HepG2 (cell line): Measurements from ENCODE around the gene DICER1. TPM values are rescaled to one million over a fixed set of nuclear protein-coding genes. Genes with fewer than 3 reads are reported as not detected.

Experiments
- ATAC-seq: fragments of 200-7000 bp; cut with Tn5 transposase; 3 replicates; pipeline ENCODE4 v1.9.1; 2020; ENCODE audit warnings: mild to moderate bottlenecking, moderate library complexity
- BruUV-seq: library from RNA; stranded (reverse); fragments of 400-500 nt; replicated peaks from 2 replicates; lab custom pipeline; 2021; lab: Mats Ljungman, UMichigan
- CTCF ChIA-PET: fragments of 300-600 bp; formaldehyde crosslinking; extraction: SDS; loops from one replicate; lab custom pipeline; 2021; ENCODE audit warnings: low total read pairs, inconsistent platforms, low intra/inter-chr PET ratio; lab: Yijun Ruan, JAX
- POLR2A ChIA-PET: fragments of 350-600 bp; sonication (Branson Sonifier 250); formaldehyde crosslinking; loops from one replicate; lab custom pipeline; 2020; ENCODE audit warnings: antibody characterized with exemption, inconsistent platforms; lab: Yijun Ruan, JAX
- DNase-seq: peaks from one replicate; pipeline ENCODE4 v3.0.0-alpha.2; 2015; ENCODE audit warnings: low spot score
- FAIRE-seq: peaks from 3 replicates; lab custom pipeline; 2011; peaks lifted over from hg19 to GRCh38; lab: Jason Lieb, UNC
- H2AFZ ChIP-seq: one replicate; pipeline ENCODE4 v1.6.1; 2011; ENCODE audit warnings: low read length, inconsistent platforms
- H3K27ac ChIP-seq: fragments of 300-600 bp; 3 replicates; pipeline ENCODE4 v1.8.0; 2011; ENCODE audit warnings: mixed run types, mild to moderate bottlenecking, mixed read lengths, low read length, inconsistent platforms; ENCODE audit not compliant: insufficient read depth; ENCODE audit errors: extremely low read length
- H3K27me3 ChIP-seq, 2 experiments: fragments of 200-600 bp in 1 of 2; 2 replicates in 1 of 2; 3 replicates in 1 of 2; pipeline versions ENCODE4 v1.6.0 to v1.8.0; 2011; ENCODE audit warnings: low read length in 2 of 2, mild to moderate bottlenecking in 2 of 2, moderate library complexity in 2 of 2, inconsistent platforms in 1 of 2; ENCODE audit not compliant: insufficient read depth in 2 of 2, control insufficient read depth in 1 of 2
- H3K36me3 ChIP-seq, 2 experiments: fragments of 200-600 bp in 1 of 2; replicated peaks in 1 of 2; 2 replicates in 1 of 2; 3 replicates in 1 of 2; pipeline versions ENCODE4 v1.5.1 to v1.8.0; 2011; ENCODE audit warnings: low read length in 2 of 2, inconsistent platforms in 1 of 2; ENCODE audit not compliant: insufficient read depth in 2 of 2, control insufficient read depth in 1 of 2
- H3K4me1 ChIP-seq: 2 replicates; pipeline ENCODE4 v1.5.1; 2012; ENCODE audit warnings: low read length, inconsistent platforms; ENCODE audit not compliant: insufficient read depth
- H3K4me2 ChIP-seq: 2 replicates; pipeline ENCODE4 v1.6.0; 2011; ENCODE audit warnings: low read depth, low read length, inconsistent platforms
- H3K4me3 ChIP-seq, 3 experiments: fragments of 200-600 bp in 1 of 3; sonication (generic), shearing (Covaris generic) in 1 of 3; replicated peaks in 1 of 3; 2 replicates each; pipeline ENCODE4 v1.5.1; 2011 to 2016; ENCODE audit warnings: low read length in 3 of 3, inconsistent platforms in 2 of 3, low read depth in 2 of 3, mild to moderate bottlenecking in 2 of 3, control low read depth in 1 of 3, mixed read lengths in 1 of 3; ENCODE audit not compliant: insufficient read depth in 1 of 3
- H3K79me2 ChIP-seq: one replicate; pipeline ENCODE4 v1.6.1; 2011; ENCODE audit warnings: low read length, inconsistent platforms; ENCODE audit not compliant: insufficient read depth
- H3K9ac ChIP-seq: 2 replicates; pipeline ENCODE4 v1.6.0; 2011; ENCODE audit warnings: mild to moderate bottlenecking, low read depth, low read length, inconsistent platforms; ENCODE audit not compliant: insufficient read depth
- H3K9me3 ChIP-seq: 2 replicates; pipeline ENCODE4 v1.5.1; 2012; ENCODE audit warnings: mild to moderate bottlenecking, low read length
- H4K20me1 ChIP-seq: 2 replicates; pipeline ENCODE4 v1.6.0; 2011; ENCODE audit warnings: inconsistent platforms, mild to moderate bottlenecking, low read length, moderate library complexity; ENCODE audit not compliant: insufficient read depth
- DRAP1 ChIP-seq: IDR thresholded peaks from 2 replicates; pipeline ENCODE4 v1.6.1; 2016; ENCODE audit warnings: missing genetic modification reagents, missing compliant biosample characterization
- EED ChIP-seq: sonication (generic); formaldehyde crosslinking; IDR thresholded peaks from 2 replicates; pipeline ENCODE4 v1.5.0; 2020; ENCODE audit warnings: mild to moderate bottlenecking, missing genetic modification reagents
- GABPB1 ChIP-seq: IDR thresholded peaks from 2 replicates; pipeline ENCODE4 v1.6.1; 2016; ENCODE audit warnings: mild to moderate bottlenecking, missing genetic modification reagents, moderate library complexity, missing compliant biosample characterization
- REPIN1 ChIP-seq: sonication (generic); formaldehyde crosslinking; IDR thresholded peaks from 2 replicates; pipeline ENCODE4 v1.8.0; 2022; ENCODE audit warnings: missing genetic modification reagents, low read depth, mild to moderate bottlenecking, borderline replicate concordance
- TGIF2 ChIP-seq: IDR thresholded peaks from 2 replicates; pipeline ENCODE4 v1.6.1; 2016; ENCODE audit warnings: control low read depth, missing compliant biosample characterization
- ZBTB40 ChIP-seq, 2 experiments: fragments of 450-650 bp in 1 of 2; sonication (generic) in 1 of 2; formaldehyde crosslinking in 1 of 2; IDR thresholded peaks; 2 replicates each; pipeline versions ENCODE4 v1.6.1 to v1.8.0; 2016 to 2022; ENCODE audit warnings: antibody characterized with exemption in 1 of 2, mild to moderate bottlenecking in 1 of 2, missing genetic modification reagents in 1 of 2
- ZNF138 ChIP-seq: sonication (generic); formaldehyde crosslinking; IDR thresholded peaks from 2 replicates; pipeline ENCODE4 v1.5.0; 2020; ENCODE audit warnings: mild to moderate bottlenecking, low read depth, missing genetic modification reagents
- ZNF230 ChIP-seq: sonication (generic); formaldehyde crosslinking; IDR thresholded peaks from 2 replicates; pipeline ENCODE4 v1.4.0; 2020; ENCODE audit warnings: mild to moderate bottlenecking, missing genetic modification reagents
- WGBS: methylation state at CpG from one replicate; pipeline ENCODE4 v1.1.6; 2017; ENCODE audit warnings: low lambda C conversion rate; 5-methylcytosine and 5-hydroxymethylcytosine counted together
- in situ Hi-C: cut with HindIII; loops from 2 replicates; pipeline ENCODE4 v1.10.0; 2017; ENCODE audit warnings: low pct_unique_long_range_greater_than_20kb; ENCODE audit not compliant: extremely low pct_ligation_motif_present
- intact Hi-C: fragments of 100-400 bp; cut with micrococcal nuclease; formaldehyde crosslinking; loops from one replicate; pipeline ENCODE4 v1.10.0; 2022; ENCODE audit not compliant: unreplicated experiment
- polyA plus RNA-seq, 8 experiments: library from polyadenylated mRNA; depleted of rRNA in 3 of 8; stranded (reverse) in 7 of 8; unstranded in 1 of 8; fragments of >200 nt; fragmentation: Illumina TruSeq in 4 of 8; extraction: Trizol in 4 of 8; gene quantifications; 2 replicates each; pipeline versions ENCODE4 v1.2.1 to v1.2.3, GENCODE V29; 2011 to 2016; ENCODE audit warnings: low read depth in 4 of 8, missing spikeins in 1 of 8, mixed read lengths in 1 of 8; ENCODE audit not compliant: insufficient read depth in 1 of 8
- total RNA-seq, 5 experiments: library from RNA; depleted of rRNA; stranded (reverse); fragments of >200 nt; fragmentation: Illumina TruSeq; extraction: Trizol; gene quantifications; 2 replicates each; pipeline ENCODE4 v1.2.3, GENCODE V29; 2016; ENCODE audit warnings: low read depth in 1 of 5

Gene DICER1
- total and polyA plus RNA-seq, 2 of the 13 experiments (the other 11 are each of a cell fraction or from before 2014, with no cell fraction given), result 31.8 to 61.9 TPM

- Histone ChIP-seq H2AFZ (no peak overlapping the region), H3K4me1 (peaks cover 51% of the 10 kb centered on the region), H3K4me3 (peak overlapping the region; percentile 81 to 96 (median 85)), H3K4me2 (peak overlapping the region; percentile 80), H3K27ac (peak overlapping the region; percentile 82), H4K20me1 (no peaks in the 10 kb centered on the region; the same call in 1 of the 2 replicates), H3K9ac (peak overlapping the region; percentile 90), H3K27me3 (no peaks in the 10 kb centered on the region; a peak in 1 of 5 replicates), H3K9me3 (no peaks in the 10 kb centered on the region), H3K36me3 (no peaks in the 10 kb centered on the region), H3K79me2 (peaks cover 60% of the 10 kb centered on the region)
- under 1% methylated on average over 13 of the region's 48 CpGs for WGBS
- DNase-seq (peak; percentile 7), ATAC-seq (peak; percentile 43), FAIRE-seq (peak; percentile 30)
- ChIA-PET POLR2A (interaction anchor here (1.6 kb wide), 1 partner anchor 27 kb away, joined by 5 read pairs; no protein-coding TSS in a partner anchor), CTCF (no interaction called here)
- intact Hi-C loops (loop anchor here (10.0 kb wide), 1 partner anchor 178 kb away; no protein-coding TSS in a partner anchor), in situ Hi-C loops (no loop called here)
- no TSS peak for BruUV-seq
- TF ChIP-seq ZNF138 (0 out of 2 replicates have a peak, but pooled peaks have one; percentile 12), DRAP1 (no peak), ZNF230 (CRISPR knock-in tag) (peak; percentile 63; the same call in 1 of the 2 replicates), GABPB1 (CRISPR knock-in tag) (peak; percentile 34; the same call in 1 of the 2 replicates), EED (peak; percentile 61; the same call in 1 of the 2 replicates), TGIF2 (CRISPR knock-in tag) (peak; percentile 65; the same call in 1 of the 2 replicates), ZBTB40 (IDR thresholded peaks at IDR 0.05) (no peak), ZBTB40 (CRISPR knock-in tag; IDR thresholded peaks at IDR 0.05) (0 out of 2 replicates have a peak, but pooled peaks have one; percentile 23), REPIN1 (CRISPR knock-in tag) (no peak)
Observed at GRCh38 chr14:95156161-95157047, 925 bp downstream of the DICER1 start.
